Skeletal muscle tissue (tissue), 4 donors: ENCODE data around the gene AXIN1. TPM values are rescaled to one million over a fixed set of nuclear protein-coding genes. Genes with fewer than 3 reads are reported as not detected.

Experiments
- H3K27ac ChIP-seq: one replicate; pipeline ENCODE4 v1.7.0; 2013; ENCODE audit warnings: mild to moderate bottlenecking, low read depth, low read length, inconsistent platforms
- H3K27me3 ChIP-seq, 3 donors: one replicate each; pipeline ENCODE4 v1.7.0; 2013; ENCODE audit warnings: low read length in 3 of 3; ENCODE audit not compliant: control insufficient read depth in 3 of 3, insufficient read depth in 3 of 3
- H3K36me3 ChIP-seq, 3 donors: one replicate each; pipeline ENCODE4 v1.7.0; 2013; ENCODE audit warnings: low read length in 3 of 3; ENCODE audit not compliant: control insufficient read depth in 3 of 3, insufficient read depth in 3 of 3
- H3K4me1 ChIP-seq, 3 donors: one replicate each; pipeline ENCODE4 v1.7.0; 2013; ENCODE audit warnings: low read length in 3 of 3, mild to moderate bottlenecking in 3 of 3; ENCODE audit not compliant: control insufficient read depth in 3 of 3, insufficient read depth in 3 of 3
- H3K4me3 ChIP-seq, 3 donors: one replicate each; pipeline ENCODE4 v1.7.0; 2013; ENCODE audit warnings: low read length in 3 of 3
- H3K9ac ChIP-seq, 3 donors: one replicate each; pipeline ENCODE4 v1.7.0; 2013; ENCODE audit warnings: low read length in 3 of 3, mild to moderate bottlenecking in 3 of 3, moderate library complexity in 2 of 3, low read depth in 1 of 3
- H3K9me3 ChIP-seq, 3 donors: one replicate each; pipeline ENCODE4 v1.7.0; 2013; ENCODE audit warnings: low read length in 3 of 3; ENCODE audit not compliant: control insufficient read depth in 3 of 3
- total RNA-seq: library from RNA; depleted of rRNA; stranded (reverse); fragments of >200 nt; gene quantifications from one replicate; pipeline ENCODE4 v1.2.3, GENCODE V29; 2014
- donor health status: Osteomylitis.

Gene AXIN1
- total RNA-seq, 1 donor from 2014 or later = 8.9 TPM

DNA sequence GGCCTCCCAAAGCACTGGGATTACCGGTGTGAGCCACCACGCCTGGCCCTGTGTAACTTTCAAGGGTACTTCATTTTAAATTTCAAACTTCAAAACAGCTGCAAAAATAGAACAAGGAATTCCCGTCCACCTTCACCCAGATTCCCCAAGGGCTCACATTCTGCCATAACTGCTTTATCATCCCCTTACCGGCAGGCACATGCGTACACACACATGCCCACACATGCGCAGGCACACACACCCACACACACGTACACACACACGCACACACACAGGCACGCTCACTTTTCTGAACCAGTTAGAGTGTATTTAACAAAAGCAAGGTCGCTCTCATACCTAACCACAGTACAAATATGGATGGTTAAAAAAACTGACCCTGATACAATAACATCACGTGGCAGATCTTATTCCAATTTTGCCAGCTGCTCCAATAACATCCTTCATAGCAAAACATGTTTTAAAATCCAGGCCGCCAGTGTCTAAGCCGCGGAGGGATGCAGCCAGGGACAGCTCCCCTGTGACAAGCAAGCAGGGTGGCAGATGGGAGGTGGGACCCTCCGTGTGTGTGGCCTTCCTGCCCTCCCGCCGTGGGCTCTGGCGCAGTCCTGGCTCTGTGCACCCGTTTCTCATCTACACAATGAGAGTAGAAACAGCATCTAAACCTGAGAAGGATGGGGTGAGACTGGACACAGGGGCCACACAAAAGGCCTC lies 46.5 kb downstream of the AXIN1 start:
- Histone ChIP-seq H3K4me3 (no peak overlapping the region), H3K9ac (peak overlapping the region in 1 of 3 donors; percentile 33), H3K27ac (no peak overlapping the region), H3K9me3 (no peaks in the 10 kb centered on the region), H3K4me1 (peaks cover 0 to 3% (median 0%) of the 10 kb centered on the region in 3 donors), H3K27me3 (no peaks in the 10 kb centered on the region), H3K36me3 (peaks cover 25 to 32% (median 25%) of the 10 kb centered on the region in 3 donors)

DNA sequence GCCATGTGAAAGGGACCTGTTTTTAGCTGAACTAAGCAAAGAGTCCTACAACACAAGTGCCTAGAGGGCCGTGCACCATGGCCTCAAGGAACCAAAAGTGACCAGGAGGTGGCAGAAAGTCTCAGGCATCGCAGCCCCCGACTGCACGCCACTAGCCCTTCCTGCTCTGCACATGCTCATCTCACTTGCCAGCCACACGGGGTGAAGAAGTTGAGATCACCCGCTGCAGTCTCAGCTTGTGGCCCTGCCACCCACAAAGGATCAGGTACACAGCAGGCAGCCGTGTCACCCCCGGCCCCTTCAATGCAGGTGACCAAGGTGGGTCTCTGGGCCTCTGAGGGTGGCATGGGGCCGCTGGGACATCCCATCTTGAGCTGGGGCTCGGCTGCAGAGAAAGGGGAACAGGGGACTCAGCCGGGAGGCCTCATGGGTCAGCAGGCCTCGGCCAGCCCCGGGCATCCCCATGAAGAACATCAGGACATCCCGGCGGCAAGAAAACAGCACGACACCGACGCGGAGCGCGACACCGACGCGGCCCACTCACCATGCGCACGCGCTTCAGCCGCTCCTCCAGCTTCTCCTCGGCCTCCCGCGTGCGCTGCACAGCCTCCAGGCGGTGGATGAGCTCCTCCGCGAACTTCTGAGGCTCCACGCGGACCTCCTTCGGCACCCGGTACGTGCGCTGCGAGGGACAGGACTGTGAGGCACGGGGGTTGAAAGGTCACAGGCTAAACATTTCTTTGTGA lies 48.6 kb downstream of the AXIN1 start:
- peaks cover 19 to 23% (median 19%) of the 10 kb centered on the region in 3 donors for H3K36me3 ChIP-seq
- H3K4me3 ChIP-seq = no peak overlapping the region
- no peaks in the 10 kb centered on the region for H3K9me3 ChIP-seq
- H3K27me3 ChIP-seq = no peaks in the 10 kb centered on the region
- H3K27ac ChIP-seq = no peak overlapping the region
- peaks cover 0 to 3% (median 0%) of the 10 kb centered on the region in 3 donors for H3K4me1 ChIP-seq
- no peak overlapping the region for H3K9ac ChIP-seq

DNA sequence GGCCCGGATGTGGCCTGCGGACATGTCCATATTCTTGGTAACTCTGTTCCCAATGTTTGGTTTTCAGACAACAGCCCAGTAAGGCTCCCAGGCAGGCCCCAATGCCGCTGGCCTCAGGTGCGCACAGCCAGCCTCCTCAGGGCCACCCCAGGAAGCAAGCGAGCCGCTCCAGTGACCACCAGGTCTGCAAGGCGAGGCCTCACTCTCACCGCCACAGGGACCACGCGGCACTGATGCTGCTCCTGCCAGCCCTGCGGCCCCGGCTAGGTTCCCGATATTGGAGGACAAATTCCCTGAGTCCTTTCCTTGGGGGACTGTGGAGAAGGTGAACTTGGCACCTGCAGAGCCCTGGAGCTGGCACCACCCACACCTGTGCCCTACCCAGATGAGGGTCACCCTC lies 50.6 kb downstream of the AXIN1 start:
- no peaks in the 10 kb centered on the region for H3K9me3 ChIP-seq
- H3K9ac ChIP-seq = no peak overlapping the region
- peaks cover 19 to 23% (median 23%) of the 10 kb centered on the region in 3 donors for H3K36me3 ChIP-seq
- peaks cover 0 to 3% (median 0%) of the 10 kb centered on the region in 3 donors for H3K4me1 ChIP-seq
- no peak overlapping the region for H3K27ac ChIP-seq
- no peaks in the 10 kb centered on the region for H3K27me3 ChIP-seq
- no peak overlapping the region for H3K4me3 ChIP-seq

DNA sequence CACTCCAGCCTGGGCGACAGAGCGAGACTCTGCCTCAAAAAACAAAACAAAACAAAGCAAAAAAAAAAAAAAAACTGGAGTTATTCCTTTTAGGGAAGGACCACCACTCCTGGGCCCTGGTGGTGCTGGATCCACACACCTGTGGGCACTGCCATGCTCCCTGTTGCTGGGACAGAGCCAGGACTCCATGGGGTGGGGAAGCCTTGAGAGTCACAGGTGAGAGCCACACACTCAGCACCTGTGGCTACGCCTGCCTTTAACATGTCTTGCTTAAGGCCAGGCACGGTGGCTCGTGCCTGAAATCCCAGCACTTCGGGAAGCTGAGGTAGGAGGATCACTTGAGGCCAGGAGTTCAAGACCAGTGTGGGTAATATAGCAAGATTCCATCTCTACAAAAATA lies 51.3 kb downstream of the AXIN1 start:
- H3K4me3 ChIP-seq = no peak overlapping the region
- H3K36me3 ChIP-seq = peaks cover 18 to 23% (median 20%) of the 10 kb centered on the region in 3 donors

DNA sequence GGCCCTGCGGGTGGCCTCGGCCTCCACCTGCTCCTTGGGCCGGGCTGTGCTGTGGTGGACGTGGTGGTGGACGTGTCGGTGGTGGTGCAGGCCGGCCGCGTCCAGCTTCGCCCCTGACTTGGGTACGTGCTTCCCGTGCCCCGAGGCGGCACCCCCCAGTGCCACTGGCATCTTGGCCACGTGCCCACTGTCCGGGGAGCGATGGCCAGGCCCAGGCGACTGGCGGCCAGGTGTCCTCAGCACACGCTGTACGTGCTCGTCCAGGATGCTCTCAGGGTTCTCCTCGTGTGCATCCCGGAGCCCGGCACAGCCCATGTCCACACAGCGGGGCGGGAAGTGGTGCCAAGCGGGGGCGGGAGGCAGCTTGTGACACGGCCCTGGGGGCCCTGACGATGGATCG lies 54.7 kb downstream of the AXIN1 start:
- Histone ChIP-seq H3K9me3 (no peaks in the 10 kb centered on the region), H3K27me3 (no peaks in the 10 kb centered on the region), H3K9ac (no peak overlapping the region), H3K4me1 (no peaks in the 10 kb centered on the region), H3K36me3 (peaks cover 16 to 24% (median 17%) of the 10 kb centered on the region in 3 donors), H3K4me3 (no peak overlapping the region), H3K27ac (no peak overlapping the region)

More for the DNA sequence above, 51.3 kb downstream of the AXIN1 start:
- Histone ChIP-seq H3K9ac (no peak overlapping the region), H3K4me1 (no peaks in the 10 kb centered on the region), H3K27me3 (no peaks in the 10 kb centered on the region), H3K27ac (no peak overlapping the region), H3K9me3 (no peaks in the 10 kb centered on the region)

DNA sequence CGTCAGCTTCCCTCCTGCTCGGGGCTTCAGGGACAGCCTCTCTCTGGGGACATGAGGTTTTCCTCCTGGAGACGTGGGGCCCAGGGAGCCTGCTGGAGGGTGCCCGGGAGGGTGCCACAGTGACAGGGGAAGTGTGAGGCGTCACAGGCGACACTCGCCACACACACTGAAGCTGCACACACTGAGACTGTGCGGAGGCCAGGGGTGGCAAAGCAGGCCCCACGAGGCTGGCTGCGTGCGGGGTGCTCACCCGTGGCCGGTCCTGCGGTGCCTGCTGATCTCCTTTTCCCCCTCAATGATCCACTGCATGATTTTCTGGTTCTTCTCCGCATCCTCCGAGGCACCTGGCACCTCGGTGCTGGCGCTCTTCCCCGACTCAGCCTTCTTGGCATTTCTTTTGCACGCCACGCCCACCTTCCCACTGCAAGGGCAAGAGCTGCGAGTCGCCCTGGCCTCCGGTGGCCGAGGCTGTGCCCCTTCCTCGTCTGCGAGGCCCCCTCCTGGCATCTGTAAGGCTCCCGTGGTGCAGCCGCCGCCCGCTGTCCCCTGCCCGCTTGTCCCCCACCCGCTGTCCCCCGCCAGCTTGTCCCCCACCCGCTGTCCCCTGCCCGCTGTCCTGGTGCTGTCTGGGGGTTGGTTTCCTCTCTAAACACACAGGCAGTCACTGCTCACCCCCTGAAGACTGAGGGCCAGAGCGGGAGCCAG lies 55.6 kb downstream of the AXIN1 start:
- H3K36me3 ChIP-seq = peaks cover 18 to 24% (median 18%) of the 10 kb centered on the region in 3 donors

DNA sequence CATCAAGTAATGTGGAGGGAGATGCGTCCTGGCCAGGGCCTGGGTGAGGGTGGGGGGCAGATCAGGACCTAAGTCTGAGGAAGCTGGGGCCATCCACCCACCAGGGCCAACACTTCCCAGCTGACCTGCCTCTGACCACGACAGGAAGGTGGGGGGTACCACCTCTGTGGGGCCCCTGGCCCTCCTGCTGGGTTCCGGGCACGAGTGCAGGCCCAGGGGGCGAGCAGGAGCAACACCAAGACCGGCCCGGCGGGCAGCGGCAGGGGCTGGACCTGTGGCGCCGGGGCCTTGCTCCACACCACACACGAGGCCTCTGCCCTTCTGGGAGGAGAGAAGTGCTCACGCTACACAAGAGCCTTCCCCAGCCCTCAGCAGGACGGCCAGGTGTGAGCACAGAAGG lies 56.2 kb downstream of the AXIN1 start:
- H3K4me1 ChIP-seq = no peaks in the 10 kb centered on the region
- no peak overlapping the region for H3K27ac ChIP-seq
- no peak overlapping the region for H3K4me3 ChIP-seq
- H3K36me3 ChIP-seq = peaks cover 18 to 28% (median 21%) of the 10 kb centered on the region in 3 donors
- H3K27me3 ChIP-seq = no peaks in the 10 kb centered on the region
- H3K9me3 ChIP-seq = no peaks in the 10 kb centered on the region
- no peak overlapping the region for H3K9ac ChIP-seq

More for the DNA sequence above, 55.6 kb downstream of the AXIN1 start:
- Histone ChIP-seq H3K9me3 (no peaks in the 10 kb centered on the region), H3K9ac (no peak overlapping the region), H3K27ac (no peak overlapping the region), H3K4me1 (no peaks in the 10 kb centered on the region), H3K4me3 (no peak overlapping the region), H3K27me3 (no peaks in the 10 kb centered on the region)

DNA sequence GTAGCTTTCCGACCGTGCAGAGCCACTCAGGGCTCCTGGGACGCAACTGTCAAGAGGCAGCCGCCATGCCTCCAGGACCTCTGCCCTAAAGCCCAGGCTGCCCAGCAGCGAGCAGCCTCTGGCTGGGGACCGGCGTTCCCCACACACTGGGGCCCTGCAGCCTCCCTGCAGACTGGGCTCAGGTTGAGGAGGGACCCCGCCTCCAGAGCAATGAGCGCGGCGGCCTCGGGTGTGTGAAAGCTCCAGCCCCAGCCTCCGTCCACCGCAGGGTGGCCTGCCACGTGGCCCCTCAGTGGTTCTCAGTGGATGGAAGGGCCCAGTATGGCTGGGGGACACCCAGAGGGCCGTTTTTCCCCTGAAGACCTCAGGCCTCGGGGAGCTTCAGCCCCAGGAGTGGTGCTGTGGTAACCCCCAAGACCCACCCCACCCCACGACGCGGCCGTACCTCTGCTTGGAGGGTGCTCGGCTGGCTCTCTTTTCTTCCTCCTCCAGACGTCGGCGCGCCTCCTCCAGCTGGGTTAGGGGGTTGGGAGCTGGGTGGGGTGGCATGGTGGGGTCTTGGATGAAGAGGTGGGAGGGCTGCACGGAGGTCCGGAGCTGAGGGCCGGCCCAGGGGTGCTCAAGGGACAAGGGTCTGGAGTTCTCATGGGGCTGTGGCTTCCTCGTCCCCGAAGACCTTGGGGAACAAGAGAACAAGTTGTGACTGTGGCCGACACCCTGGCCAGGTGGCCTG lies 59.3 kb downstream of the AXIN1 start:
- no peak overlapping the region for H3K27ac ChIP-seq
- H3K27me3 ChIP-seq = no peaks in the 10 kb centered on the region
- H3K9me3 ChIP-seq = no peaks in the 10 kb centered on the region
- H3K9ac ChIP-seq = no peak overlapping the region
- H3K36me3 ChIP-seq = peaks cover 37 to 39% (median 37%) of the 10 kb centered on the region in 3 donors
- H3K4me3 ChIP-seq = no peak overlapping the region
- no peaks in the 10 kb centered on the region for H3K4me1 ChIP-seq

DNA sequence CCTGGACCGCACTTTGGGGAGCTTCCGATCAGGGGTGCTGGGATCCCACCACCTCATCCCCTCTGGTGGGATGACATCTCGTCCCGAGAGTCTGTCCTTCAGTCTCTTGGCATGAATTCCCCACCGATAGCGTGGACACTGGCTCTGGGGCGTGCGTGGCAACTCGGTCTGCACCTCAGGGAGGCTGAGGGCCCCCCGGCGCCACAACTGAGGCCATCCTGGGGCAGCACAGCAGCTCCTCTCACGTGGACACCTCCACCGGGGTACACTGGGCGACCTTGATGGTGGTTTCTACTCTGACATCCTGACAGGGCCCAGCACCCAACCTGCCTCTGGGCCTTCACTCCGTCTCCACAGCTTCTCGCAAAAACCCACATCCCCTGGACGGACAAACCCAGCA lies 61.0 kb downstream of the AXIN1 start:
- H3K9me3 ChIP-seq = no peaks in the 10 kb centered on the region
- no peak overlapping the region for H3K9ac ChIP-seq
- H3K27ac ChIP-seq = no peak overlapping the region
- H3K4me1 ChIP-seq = no peaks in the 10 kb centered on the region
- no peaks in the 10 kb centered on the region for H3K27me3 ChIP-seq
- H3K4me3 ChIP-seq = no peak overlapping the region
- H3K36me3 ChIP-seq = peaks cover 32 to 35% (median 33%) of the 10 kb centered on the region in 3 donors
